ENCODE measurements around the gene ASPA.

The ASPA gene

DNA sequence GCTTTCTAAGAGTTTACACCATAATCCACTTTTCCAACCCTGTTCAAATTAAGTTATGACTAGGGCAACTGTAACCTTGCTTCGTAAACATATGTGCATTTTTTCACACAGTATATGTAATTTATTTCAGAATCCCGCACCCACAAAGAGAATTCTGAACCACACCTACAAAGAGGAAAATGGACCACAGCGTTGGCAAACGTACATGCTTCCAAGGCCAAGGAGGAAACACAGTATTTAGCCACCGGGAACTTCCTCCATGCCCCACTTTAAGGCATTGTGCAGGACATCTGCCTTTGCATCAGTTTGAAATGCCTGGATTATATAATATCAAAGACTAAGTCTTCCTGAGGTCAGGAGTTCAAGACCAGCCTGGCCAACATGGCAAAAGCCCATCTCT lies 6.3 kb upstream of the ASPA start:
- DNase-seq (ENCODE audit: low read depth), result no peak
- no peak overlapping the region for H3K4me3 ChIP-seq (ENCODE audit: low read length)

GRCh38 chr17:3471599-3471998 lies 4.2 kb upstream of the ASPA start, which contains the start of gene SPATA22:
Gene SPATA22 (minus strand): TSS chr17:3471819. CDS start chr17:3469325, 2,494 bp downstream.
- no peak for DNase-seq (ENCODE audit: low read depth)
- no peak within 1 kb of the TSS for H3K4me3 ChIP-seq (ENCODE audit: low read length)
- TF ChIP-seq CTCF (IDR thresholded peaks at IDR 0.05; ENCODE audit: insufficient read depth, low read depth, low read length, missing control alignments), result no peak

More for the DNA sequence above, 6.3 kb upstream of the ASPA start:
- TF ChIP-seq CTCF (IDR thresholded peaks at IDR 0.05; ENCODE audit: insufficient read depth, low read depth, low read length, missing control alignments), result no peak

- TF ChIP-seq CTCF (IDR thresholded peaks at IDR 0.05; ENCODE audit: insufficient read depth, low read depth, low read length, missing control alignments), result no peak
- no peak for DNase-seq (ENCODE audit: low read depth)
- H3K4me3 ChIP-seq (ENCODE audit: low read length), result no peak overlapping the region
Observed at GRCh38 chr17:3472137-3472536, 3.7 kb upstream of the ASPA start.

DNA sequence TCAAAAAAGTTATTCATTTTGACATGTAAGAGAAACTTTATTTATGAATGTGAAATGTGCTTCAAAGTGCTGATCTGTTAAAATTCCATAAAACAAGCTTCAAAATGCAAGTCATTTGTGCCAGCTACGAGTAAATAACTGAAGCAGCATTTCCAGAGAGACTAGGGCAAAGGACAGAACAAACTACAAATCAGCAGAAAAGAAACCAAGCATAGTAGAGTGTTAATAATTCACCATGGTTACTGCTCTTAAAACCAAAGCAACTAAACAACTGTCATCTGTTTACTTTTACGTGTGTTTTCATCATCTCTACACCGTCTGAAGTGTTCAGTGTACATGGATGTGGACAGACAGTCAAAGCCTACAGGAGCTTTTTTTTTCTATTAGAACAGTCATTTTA lies 1.6 kb upstream of the ASPA start:
- no peak for DNase-seq (ENCODE audit: low read depth)
- TF ChIP-seq CTCF (IDR thresholded peaks at IDR 0.05; ENCODE audit: insufficient read depth, low read depth, low read length, missing control alignments), result no peak
- no peak overlapping the region for H3K4me3 ChIP-seq (ENCODE audit: low read length)

DNA sequence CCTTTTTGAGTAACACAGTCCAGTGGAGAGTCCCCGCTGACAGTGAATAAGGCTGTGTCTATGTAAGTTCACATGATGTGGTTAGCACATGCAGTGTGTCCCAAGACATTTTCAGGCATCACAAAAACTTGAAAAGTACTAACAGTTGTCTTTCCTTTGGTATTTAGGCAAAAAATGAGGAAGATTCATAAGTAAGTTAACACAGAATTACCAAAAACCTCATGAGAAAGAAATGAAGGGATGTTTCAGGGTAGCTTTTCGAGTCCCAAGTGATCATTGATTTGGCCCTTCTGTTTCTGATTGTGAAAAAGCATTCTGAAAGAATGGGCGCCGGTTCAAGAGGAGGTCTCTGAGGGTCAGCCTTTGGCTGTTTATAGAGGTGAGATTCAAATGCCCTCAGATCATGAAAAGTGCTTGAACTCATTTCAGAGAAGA lies 529 bp upstream of the ASPA start:
- no peak overlapping the region for H3K4me3 ChIP-seq (ENCODE audit: low read length)
- no peak for DNase-seq (ENCODE audit: low read depth)
- no peak for TF ChIP-seq CTCF (IDR thresholded peaks at IDR 0.05; ENCODE audit: insufficient read depth, low read depth, low read length, missing control alignments)

DNA sequence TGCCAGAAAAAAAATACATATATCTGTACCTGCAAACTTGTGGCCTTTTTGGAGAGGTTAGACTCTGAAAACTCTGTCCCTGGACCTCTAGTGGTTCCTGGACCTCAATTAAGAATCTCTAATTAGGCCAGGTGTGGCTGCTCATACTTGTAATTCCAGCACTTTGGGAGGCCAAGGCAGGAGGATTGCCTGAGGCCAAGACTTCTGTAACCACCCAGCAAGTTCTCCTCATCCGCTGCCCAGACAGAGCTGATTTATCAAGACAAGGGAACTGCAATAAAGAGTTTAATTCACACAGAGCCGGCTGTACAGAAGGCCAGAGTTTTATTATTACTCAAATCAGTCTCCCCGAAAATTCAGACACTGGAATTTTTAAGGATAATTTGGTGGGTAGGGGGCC lies 4.2 kb downstream of the ASPA start:
- no peak for TF ChIP-seq CTCF (IDR thresholded peaks at IDR 0.05; ENCODE audit: insufficient read depth, low read depth, low read length, missing control alignments)
- no peak overlapping the region for H3K4me3 ChIP-seq (ENCODE audit: low read length)
- DNase-seq (ENCODE audit: low read depth), result no peak

DNA sequence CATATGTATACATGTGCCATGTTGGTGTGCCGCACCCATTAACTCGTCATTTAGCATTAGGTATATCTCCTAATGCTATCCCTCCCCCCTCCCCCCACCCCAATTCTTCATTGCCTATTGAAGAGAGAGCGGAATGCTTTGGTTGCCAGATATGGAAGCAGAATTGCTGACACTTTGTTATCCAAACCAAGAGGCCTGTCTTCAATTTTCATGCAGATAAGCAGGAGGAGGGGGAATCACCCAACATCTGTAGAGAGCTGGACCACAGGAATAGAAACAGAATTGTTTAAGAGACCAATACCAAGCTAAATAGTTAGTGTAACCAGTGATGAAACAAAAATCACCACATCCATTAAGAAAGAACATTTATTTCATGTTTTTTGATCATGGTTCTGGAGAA lies 7.1 kb downstream of the ASPA start:
- no peak for DNase-seq (ENCODE audit: low read depth)
- TF ChIP-seq CTCF (IDR thresholded peaks at IDR 0.05; ENCODE audit: insufficient read depth, low read depth, low read length, missing control alignments), result no peak
- H3K4me3 ChIP-seq (ENCODE audit: low read length), result no peak overlapping the region

All from epithelial cell of esophagus (primary cell).